DMS 273 (cell line): ENCODE results near the gene NPY4R2.
"Not testable (repeated sequence)": the region's sequence is repeated elsewhere in the genome, so short reads cannot be mapped to it uniquely, and the experiment has no call there.

ENCODE experiments used
- DNase-seq: peaks from one replicate; lab custom pipeline; 2025; ENCODE audit not compliant: unreplicated experiment; lab: John Stamatoyannopoulos, UW

NPY4R2 gene

GRCh38 chr10:47918475-47918874 is at the start of gene NPY4R2:
Gene NPY4R2, plus strand, starts transcription at chr10:47918662. Its CDS starts 3,326 bp downstream, at chr10:47921988.
- DNase-seq: not testable (repeated sequence)

GRCh38 chr10:47870887-47871286 is 47.6 kb upstream of the NPY4R2 start:
- not testable (repeated sequence) for DNase-seq

- DNase-seq: not testable (repeated sequence)
These were observed 46.8 kb upstream of the NPY4R2 start for GRCh38 chr10:47871485-47872180.

DNA sequence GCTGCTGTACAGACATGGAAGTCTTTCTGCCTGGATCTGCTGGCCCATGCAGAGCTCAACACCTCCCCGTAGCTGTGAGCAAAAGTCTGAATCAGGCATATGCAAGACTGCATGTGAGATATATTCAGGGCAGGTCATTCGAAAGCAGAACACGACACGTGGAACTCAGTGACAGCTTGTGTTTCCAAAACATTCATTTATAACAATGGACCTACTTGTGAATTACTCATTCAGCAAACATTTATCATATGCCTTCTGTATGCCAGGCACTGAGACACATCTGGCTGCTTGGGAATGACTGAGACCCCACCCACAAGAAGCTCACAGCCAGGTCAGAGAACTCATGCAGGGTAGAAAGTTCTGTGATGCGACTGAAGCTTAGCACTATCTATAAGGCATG is 46.2 kb upstream of the NPY4R2 start:
- DNase-seq: not testable (repeated sequence)

- not testable (repeated sequence) for DNase-seq
These were observed 34.2 kb upstream of the NPY4R2 start for GRCh38 chr10:47884239-47884638.

DNA sequence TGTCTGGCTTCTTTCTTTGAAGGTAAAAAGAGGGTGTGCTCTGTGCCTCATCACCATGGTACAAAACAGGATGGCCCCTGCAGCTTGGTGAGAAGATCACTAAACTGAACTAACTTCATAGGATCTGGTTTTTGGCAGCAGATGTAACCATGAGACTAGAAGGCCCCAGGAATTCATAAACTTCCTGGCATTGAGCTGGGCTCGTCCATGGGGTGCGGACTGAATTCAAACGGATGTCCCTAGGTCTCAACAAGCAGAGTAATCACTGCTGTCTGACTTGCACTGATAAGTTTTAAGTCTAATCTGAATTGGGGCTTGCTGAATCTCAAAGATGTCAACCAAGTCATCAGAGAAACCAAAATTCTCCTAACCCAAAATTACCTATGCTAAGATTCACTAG is 33.5 kb upstream of the NPY4R2 start:
- DNase-seq: not testable (repeated sequence)

DNA sequence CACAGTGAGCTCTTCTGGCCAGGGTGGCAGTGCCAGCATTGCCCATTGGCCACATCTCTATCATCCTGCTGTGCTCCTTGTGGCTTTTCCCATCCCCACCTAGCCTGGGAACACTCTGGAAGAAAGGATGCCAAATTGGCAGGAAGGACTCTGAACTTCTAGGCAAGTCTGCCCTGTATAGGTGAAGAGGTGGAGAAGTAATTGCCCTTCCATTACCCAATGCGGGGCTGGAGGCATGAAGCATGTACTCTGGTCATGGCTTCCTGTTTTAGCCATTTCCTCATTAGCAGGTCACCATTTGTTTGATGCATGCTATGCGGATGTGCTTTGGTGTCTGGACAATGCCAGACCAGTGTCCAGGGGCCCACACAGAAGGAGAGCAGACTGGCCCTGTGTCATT is 32.1 kb upstream of the NPY4R2 start:
- DNase-seq: not testable (repeated sequence)

GRCh38 chr10:47886827-47887226 is 31.6 kb upstream of the NPY4R2 start:
- not testable (repeated sequence) for DNase-seq

GRCh38 chr10:47890737-47891136 is 27.7 kb upstream of the NPY4R2 start:
- DNase-seq: not testable (repeated sequence)

- not testable (repeated sequence) for DNase-seq
These were observed 25.8 kb upstream of the NPY4R2 start for GRCh38 chr10:47892494-47893261.

DNA sequence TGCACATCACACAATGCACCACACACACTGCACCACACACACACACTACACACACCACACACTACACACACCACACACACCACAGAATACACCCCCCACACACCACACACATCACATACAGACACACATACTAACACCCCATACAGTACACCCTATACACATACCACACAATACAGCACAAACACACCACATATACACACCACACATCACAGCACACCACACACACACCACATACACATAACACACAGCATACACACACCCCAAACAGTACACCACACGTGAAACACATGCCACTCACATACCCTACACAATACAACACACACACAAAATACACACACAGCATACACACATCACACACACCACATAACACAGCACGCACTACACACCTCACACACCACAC is 23.9 kb upstream of the NPY4R2 start:
- not testable (repeated sequence) for DNase-seq

DNA sequence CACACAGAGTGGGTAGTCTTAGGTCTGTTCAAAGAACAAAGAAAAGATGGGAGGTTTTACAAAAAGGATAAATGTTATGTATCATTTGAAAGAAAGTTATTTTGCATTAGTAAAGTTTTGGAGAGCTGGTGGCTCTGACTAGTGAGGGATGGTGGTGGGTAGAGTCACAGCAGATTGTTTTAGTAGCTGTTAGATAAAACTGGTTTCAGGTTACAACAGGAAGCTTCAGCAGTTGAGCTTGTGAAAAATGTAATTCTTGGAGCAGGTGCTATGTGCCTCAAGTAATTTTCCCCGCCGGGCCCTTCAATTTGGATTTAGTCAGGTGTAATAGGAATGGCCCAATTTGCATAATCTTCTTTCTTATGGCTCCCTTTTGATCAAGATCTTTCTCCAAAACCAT is 20.6 kb upstream of the NPY4R2 start:
- not testable (repeated sequence) for DNase-seq

GRCh38 chr10:47909333-47909732 is 9.1 kb upstream of the NPY4R2 start:
- not testable (repeated sequence) for DNase-seq

DNA sequence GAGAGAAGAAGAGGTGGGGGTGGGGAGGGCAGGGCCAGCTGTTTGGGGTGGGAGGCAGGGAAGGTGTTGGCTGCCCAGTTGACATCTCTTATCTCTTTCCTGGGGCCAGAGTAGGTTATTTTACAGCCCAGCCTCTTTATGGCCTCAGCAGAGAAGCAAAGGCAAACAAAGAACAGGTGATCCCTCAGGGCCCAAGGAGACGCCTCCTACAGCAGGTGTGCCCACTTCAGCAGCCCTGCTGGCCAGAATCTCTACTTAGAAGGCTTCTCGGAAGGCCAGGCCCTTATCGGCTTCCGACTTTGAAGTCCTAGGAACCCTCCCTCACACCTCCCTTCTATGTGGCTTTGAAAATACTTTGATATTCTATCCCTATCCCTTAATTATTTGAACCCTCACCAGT is 8.0 kb upstream of the NPY4R2 start:
- DNase-seq: not testable (repeated sequence)

DNA sequence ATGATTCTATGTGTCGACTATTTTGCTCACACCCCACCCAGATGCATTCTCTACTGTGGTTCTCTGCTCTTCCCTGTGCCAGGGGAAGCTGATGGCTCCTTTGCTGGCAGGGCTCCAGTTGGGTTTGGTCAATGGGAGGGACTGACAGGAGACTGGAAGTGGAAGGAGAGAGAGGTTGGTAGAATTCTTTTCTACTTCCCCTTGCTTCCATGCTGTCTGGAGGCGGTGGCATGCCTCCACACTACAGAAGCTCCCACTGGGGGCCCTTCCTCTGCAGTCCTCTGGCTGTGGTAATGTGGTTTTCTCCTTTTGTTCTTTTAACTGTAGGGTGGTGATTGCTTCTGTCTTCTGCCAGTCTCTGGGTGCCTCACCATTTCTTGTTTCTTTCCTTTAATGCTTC is 4.4 kb upstream of the NPY4R2 start:
- not testable (repeated sequence) for DNase-seq

- not testable (repeated sequence) for DNase-seq
These were observed 2.5 kb upstream of the NPY4R2 start for GRCh38 chr10:47915849-47916548.

- not testable (repeated sequence) for DNase-seq
These were observed 2.1 kb downstream of the NPY4R2 start for GRCh38 chr10:47920610-47921009.

- not testable (repeated sequence) for DNase-seq
These were observed 4.0 kb downstream of the NPY4R2 start for GRCh38 chr10:47922503-47922902.

DNA sequence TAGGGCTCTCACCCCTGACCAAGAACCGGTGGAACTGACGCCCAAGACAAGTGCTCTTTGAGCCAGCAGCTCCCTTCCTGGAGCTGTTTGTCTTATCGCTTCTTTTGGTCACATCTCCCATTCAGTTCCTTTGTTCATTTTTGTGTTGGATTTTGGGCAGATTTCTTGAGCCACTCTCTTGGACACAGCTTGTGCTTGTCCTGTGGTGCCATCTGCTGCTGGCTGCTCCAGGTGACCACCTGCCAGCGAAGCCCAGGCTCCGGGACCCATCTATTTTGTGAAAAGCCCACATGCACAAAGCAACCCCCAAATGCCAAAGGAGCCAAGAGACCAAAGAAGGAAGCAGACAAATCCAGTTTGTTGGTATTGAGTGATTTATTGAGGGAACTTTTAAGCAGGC is 6.2 kb downstream of the NPY4R2 start:
- not testable (repeated sequence) for DNase-seq

DNA sequence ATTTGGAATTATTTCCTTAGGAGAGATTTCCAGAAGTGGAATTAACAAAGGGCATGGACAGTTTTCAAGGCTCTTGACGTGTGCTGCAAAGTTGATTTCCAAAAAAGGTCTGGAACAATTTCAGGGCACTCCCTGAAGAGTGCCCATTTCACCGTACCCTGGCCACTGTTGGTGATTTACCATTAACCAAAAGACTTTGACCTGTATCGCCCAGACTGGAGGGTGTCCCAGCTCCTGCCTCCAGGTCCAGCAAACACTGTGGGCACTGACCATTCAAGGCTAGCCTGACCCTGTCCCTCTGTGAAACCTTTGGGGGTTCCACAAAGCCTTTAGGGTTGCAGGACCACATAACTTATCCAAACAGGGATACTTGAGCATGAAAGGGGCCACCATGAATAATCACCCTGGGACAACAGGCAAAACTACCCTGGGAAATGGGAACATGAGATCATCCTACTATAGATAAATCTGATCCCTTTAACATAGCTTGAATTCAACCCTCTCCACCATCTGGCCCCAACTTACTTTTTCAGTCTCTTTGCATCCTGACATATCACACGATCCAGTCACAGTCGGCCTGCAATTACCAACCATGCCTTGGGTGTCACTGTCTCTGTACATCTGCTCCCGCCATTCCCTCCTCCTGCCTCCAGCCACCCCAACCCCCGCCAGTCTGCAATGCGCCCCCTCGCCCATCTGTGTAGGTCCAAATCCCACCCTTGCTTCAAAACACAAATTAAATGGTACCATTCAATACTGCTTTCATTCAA is 8.9 kb downstream of the NPY4R2 start:
- DNase-seq: not testable (repeated sequence)

GRCh38 chr10:47928225-47928624 is 9.8 kb downstream of the NPY4R2 start:
- DNase-seq: not testable (repeated sequence)
